SKM-1 (cell line): Measurements from ENCODE around the gene RAP1GDS1.
"Not testable (repeated sequence)": the region's sequence is repeated elsewhere in the genome, so short reads cannot be mapped to it uniquely, and the experiment has no call there.

Source experiments
- DNase-seq: peaks from one replicate; lab custom pipeline; 2025; ENCODE audit not compliant: unreplicated experiment; lab: John Stamatoyannopoulos, UW

The RAP1GDS1 gene

DNA sequence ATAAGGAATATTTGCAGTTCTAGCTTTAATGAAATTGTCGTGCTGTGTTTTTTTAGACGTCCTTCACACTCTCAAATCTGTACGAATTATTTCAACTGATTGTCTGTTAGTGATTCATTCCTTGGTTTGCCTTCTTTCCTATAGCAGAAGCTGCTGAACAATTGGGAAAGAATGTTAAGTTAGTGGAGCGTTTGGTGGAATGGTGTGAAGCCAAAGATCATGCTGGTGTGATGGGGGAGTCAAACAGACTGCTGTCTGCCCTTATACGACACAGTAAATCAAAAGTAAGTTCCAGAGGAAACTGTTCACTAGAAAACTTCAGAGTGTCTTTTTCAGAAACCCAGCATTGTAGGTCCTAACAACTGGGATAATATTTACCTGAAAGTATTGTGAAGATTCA, 159.9 kb downstream of the RAP1GDS1 start:
- DNase-seq, result no peak

DNA sequence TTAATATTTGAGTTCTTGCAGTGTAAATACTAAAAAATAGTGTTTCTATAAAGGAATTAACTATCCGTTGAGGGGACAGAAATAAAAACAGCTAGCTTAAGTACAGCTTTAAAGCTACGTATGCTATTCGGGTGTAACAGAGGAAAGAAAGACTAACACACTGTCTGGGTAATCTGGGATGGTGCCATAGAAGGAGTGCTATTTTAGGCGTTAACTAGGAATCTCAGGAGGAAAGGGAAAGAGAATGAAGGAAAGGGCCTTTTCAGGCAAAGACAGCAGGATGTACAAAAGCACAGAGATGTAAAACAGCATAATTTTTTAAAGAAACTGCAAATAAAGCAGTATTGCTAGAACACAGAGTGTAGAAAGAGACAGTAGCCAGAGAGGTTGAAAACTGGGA, 161.8 kb downstream of the RAP1GDS1 start:
- DNase-seq, result no peak

DNA sequence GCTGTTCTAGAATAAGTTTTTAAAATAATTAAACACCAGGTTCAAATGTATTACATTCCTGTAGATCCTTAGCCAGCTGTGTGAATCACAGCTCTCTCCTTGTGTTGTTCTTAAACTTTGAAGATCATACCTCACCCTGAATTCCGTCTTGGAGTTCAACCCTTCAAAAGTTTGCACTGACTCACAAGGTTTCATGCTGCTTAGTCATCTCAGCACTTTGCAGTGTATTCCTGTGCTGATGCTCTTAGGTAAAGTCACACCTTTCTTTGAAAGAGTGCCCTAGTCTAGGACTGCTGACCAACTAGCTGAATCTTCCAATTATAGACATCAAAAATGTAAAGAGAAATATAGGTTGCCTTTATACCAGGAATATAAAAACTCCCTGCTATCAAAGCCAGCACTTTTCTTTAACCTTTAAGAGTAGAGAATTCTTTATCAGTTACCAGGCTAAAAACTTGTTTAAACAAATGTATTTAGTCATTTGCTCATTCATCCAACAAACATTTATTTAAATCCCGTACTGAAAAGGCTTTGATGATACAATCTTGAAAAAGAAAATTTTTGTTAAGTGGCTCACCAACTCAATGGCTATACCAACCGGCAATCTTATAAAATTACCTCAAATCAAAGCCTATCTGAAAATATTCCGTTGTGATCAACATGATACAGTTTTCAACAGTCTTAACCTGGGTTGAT, 169.7 kb downstream of the RAP1GDS1 start:
- no peak for DNase-seq

DNA sequence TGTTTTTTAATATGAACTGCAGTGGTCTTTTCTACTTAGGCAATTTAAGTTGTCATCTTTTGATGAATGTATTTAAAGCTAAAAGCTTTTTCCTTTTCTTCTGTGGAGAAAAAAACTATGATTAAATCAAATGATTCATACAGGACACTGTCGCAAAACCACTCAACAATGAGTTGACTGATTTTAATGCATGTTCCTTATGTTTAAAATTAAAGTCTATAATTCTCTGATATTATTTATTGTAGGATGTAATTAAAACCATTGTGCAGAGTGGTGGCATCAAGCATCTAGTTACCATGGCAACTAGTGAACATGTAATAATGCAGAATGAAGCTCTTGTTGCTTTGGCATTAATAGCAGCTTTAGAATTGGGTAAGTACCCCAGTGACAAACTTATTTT, 172.5 kb downstream of the RAP1GDS1 start:
- DNase-seq, result no peak

DNA sequence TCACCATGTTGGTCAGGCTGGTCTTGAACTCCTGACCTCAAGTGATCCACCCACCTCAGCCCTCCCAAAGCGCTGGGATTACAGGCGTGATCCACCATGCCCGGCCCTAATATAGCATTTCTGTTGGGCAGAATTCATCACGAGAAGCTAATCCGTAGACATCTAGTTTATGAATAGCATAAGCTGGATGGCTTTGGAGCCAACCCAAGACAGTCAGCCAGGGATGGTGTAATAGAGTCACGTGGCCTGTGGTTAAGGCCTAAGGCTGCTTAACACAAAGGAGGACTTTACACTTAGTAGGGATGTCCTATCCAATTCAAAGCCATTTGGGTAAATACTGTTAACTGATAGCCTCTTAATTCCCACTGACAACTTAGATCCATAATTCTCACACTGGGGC, 173.6 kb downstream of the RAP1GDS1 start:
- DNase-seq, result no peak

DNA sequence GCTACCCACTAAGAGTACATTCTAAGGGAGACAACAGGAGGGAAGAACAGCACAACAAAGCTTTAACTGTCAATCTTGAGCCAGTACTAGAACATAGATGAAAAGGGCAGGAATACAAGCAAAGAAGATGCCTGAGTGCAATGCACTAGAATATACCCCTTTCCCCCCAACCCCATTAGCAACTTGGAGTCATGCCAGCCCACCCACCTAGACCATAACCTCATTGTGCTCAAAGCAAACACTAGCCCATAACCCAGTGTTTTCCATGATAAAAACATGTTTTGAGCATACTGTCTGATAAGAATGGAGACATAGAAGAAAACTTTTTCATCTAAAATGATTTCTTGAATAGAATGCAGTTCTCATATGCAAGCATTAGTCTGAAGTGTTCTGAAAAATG, 183.2 kb downstream of the RAP1GDS1 start:
- no peak for DNase-seq

DNA sequence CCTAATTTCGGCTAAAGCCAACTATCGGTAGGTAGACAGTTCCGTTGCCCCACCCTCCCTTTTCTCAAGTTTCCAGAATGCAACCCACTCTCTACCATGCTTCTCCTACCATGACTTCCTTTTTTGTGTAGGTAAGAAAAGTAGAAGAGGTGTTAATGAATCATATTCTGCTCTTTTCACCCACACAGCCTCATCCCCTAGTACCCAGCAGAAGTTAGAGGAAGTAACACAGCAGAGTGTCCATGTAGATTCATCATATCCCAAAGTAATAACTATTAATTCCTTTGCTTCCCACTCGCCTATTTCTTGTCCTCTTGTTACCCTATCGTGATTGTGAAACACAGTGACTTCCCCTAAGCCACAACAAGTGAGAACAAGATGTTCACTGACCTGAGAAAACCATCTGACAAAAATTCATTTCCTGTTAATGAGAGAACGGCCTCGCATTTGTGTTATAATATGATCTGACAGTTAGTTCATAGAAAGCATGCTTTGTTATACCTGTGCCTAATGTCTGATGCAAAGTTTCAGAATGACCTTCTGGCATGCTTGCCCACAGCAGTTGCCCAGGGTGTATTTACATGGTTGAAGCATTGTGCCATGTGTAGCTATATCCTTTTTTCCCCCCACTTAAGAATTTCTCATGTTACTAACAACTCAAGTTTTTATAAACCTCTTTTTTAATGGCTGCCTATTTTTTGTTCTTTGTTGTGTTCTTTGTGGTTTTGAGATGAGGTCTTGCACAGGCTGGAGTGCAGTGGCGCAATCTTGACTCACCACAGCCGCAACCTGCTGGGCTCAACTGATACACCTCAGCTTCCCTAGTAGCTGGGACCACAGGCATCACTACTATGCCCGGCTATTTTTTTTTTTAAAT, 185.6 kb downstream of the RAP1GDS1 start:
- peak; percentile 88 for DNase-seq

DNA sequence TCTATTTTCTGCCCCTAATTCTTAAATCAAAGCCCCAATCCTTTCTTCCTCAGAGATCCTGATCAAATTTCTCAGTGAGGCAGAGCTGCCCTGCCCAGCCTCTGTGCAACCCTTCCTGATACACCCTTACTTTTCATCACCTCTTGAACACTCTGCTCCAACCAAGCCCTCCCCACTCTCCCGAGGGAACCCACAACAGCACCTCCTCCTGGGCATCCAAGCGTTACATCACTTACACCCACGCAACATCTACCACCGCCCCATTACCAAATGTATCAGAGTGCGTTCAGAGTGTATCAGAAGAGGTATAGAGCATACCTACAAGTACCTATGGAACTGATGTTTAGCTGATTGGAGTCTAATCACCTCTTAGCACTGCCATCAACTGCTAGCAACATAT, 186.5 kb downstream of the RAP1GDS1 start:
- peak; percentile 18 for DNase-seq

DNA sequence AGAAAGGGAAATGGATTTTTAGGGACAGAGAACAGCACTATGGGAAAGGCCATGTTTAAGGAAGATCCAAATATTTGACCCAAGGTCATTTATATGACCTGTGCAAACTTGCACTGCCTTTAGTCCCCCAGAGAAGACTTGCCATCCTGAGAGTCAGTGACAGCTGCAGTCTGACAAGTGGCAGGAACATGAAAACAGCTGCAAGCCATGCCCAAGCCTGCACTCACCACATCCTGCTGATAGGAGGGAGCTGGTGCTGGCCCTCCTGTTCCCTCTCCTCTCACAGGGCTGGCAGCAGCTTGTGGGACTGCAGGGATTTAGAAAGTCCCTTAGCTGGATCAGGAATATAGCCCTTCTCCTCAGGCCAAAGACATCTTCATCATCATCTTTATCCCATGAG, 187.7 kb downstream of the RAP1GDS1 start:
- no peak for DNase-seq

DNA sequence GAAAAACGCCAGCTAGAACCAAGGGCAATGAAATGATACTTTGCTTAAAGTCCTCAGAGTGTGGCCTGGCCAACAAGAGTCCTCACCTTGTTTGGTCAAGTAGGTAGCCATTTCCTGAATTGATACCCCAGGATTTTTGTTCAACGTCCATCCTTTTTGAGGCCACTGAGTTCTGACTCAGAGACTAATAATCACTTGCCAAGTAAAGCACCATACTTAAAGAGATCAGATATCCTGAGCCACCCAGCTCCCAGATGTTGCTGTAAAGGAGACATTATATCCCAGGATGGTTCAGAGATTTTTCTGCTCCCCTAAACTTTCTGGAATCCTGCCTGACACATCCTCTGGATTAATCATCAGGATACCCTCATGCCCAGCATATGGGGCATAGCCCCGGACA, 190.9 kb downstream of the RAP1GDS1 start:
- DNase-seq, result no peak

DNA sequence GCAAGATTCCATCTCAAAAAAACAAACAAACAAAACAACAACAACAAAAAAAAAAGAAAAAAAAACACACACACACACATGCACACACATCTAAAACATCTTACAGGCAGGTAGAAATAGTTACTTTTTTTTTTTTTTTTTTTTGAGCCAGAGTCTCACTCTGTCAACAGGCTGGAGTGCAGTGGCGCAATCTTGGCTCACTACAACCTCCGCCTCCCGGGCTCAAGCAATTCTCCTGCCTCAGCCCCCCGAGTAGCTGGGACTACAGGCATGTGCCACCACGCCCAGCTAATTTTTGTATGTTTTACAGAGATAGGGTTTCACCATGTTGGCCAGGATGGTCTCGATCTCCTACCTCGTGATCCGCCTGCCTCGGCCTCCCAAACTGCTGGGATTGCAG, 196.2 kb downstream of the RAP1GDS1 start:
- DNase-seq, result not testable (repeated sequence)

DNA sequence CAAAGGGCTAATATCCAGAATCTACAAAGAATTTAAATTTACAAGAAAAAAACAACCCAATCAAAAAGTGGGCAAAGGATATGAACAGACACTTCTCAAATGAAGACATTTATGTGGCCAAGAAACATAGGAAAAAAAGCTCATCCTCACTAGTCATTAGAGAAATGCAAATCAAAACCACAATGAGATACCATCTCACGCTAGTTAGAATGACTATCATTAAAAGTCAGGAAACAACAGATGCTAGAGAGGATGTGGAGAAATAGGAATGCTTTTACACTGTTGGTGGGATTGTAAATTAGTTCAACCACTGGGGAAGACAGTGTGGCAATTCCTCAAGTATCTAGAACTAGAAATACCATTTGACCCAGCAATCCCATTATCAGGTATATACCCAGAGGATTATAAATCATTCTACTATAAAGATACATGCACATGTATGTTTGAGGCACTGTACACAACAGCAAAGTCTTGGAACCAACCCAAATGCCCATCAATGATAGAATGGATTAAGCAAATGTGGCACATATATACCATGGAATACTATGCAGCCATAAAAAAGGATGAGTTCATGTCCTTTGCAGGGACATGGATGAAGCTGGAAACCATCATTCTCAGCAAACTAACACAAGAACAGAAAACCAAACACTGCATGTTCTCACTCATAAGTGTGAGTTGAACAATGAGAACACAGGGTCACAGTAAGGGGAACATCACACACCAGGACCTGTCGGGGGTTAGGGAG, 200.1 kb downstream of the RAP1GDS1 start:
- not testable (repeated sequence) for DNase-seq

DNA sequence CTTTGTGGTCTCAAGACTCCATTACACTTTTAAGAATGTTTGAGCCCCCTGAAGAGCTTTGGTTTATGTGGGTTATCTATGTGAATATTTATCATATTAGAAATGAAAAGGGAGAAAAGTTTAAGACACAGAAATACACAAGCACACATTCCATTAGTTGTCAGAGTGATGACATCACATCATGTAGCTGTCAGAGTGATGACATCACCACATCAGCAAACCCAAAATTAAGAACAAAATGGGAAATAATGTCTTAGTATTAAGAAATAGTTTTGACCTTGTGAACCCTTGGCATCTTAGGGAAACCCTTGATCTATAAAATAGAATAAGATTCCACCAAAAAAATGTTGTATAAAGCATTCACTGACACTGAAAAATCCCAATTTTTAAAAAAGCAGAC, 201.3 kb downstream of the RAP1GDS1 start:
- DNase-seq, result no peak

DNA sequence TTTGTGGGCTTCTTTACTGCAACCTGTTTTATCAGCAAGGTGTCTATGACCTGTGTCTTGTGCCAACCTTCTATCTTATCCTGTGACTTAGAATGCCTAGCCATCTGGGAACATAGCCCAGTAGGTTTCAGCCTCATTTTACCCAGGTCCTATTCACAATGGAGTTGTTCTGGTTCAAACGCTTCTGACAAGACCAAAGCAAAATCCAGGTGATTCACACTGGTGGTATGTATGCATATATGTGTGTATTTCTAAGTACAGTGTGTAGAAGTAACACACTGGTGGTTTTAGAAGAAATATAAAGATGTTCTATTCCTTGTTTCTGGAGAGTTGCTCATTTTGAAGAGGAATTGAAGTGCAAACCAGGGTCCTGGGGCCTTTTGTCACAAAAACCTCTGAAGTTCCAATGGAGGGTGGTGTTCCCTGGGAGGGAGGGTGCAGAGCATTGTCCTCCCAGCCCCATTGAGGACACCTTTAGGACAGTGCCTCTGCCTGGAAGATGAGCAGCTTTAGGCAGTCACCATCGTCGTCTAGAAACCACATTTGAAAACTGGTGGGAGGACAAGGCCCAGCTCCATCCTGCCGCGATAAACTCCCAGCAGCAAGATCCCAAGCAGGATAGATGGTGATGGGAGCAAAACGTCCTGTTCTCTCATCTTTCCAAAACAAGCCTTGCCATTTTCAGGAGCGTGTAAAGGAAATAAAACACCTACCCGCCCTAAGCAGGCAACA, 205.8 kb downstream of the RAP1GDS1 start:
- DNase-seq, result no peak

DNA sequence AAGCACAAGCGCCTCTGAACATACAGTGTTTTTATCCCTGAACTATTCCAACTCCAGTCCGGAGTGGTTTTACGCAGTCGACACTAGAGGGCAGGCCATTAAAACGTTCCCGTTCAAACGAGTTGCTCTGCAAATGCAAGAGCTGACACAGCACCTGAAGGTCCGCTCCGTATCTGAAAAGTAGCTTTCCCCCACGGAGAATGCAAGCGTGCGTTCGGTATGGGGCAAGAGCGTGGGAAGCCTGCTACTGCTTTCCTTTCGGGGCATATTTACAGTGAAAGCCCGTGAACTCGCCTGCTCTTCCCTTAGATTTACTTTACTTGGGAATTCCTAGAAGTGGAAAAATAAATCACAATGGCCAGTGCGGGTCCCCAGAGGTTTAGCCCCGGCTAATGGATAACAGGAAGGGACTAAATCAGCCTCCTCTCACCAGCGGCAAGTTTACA, 206.5 kb downstream of the RAP1GDS1 start:
- DNase-seq, result peak; percentile 63

DNA sequence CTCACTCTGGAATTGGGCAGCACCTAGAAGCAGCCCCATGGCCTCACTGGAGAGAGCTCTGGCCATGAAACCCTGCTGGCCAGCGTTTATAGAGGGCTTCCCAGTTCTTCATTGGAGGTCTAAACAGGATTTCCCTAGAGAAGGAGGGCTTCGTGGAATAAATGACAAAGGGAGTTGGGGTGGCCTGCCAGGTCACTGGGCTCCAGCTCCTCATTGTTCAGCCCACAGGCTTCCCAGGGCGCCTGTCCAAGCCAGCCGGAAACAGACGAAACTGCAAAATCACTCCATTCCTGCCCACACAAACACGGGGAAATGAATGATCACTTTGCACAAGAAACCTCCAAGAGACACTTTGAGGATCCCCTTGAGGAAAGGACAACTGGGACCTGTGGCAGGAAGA, 207.5 kb downstream of the RAP1GDS1 start:
- DNase-seq, result no peak

DNA sequence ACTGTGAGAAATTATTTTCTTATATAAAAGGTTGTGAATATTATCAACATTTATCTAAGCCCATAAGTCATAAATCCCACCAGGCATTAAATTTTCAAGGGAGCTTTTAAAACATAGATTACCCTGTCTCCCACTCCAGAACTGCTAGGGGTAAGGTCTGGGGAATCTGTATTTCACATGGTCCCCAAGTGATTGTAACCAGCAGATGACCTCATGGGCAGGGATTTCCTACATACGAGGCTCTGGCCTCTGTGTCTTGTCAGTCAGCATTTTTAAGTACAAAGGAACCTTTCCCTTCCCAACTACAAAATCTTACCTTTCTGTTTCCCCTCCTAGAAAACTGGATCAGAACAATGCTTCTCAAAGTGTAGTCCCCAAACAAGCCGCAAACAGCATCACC, 208.6 kb downstream of the RAP1GDS1 start:
- no peak for DNase-seq

DNA sequence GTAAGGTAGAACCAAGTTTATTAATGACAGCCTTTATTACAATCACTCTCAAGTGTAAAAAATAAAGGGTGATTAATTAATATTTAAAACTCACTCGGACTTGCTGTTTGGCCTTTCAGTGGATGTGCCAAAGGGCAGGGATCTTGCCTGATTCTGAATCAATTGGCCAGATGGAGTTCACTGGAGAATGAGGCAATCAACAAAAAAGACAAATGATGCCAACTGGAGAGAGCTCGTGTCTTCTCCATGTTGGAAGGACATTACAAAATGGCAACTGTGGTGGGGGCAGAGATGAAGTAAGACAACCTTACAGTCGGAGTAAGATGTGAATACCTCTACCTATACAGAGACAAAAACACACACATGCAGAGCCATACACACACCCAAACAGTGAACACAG, 209.2 kb downstream of the RAP1GDS1 start:
- no peak for DNase-seq

DNA sequence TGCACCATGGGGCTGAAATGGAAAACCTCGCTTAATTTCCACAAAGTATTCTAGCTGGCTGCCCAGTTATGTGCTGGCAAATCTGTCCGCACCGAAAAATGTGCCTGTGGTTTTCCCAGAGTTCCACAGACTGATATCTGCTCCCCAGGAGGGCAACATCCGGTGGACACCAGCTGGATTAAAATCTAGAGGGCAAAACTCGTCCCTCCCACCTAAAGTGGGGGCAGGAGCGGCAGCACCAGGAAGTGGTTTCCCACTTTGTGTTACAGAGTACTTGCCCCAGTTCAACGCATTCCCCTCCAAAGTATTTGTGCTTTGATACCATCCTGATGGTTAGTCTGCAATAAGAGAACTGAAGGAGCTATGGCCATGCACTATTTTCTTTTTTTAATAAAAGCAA, 209.6 kb downstream of the RAP1GDS1 start:
- no peak for DNase-seq

DNA sequence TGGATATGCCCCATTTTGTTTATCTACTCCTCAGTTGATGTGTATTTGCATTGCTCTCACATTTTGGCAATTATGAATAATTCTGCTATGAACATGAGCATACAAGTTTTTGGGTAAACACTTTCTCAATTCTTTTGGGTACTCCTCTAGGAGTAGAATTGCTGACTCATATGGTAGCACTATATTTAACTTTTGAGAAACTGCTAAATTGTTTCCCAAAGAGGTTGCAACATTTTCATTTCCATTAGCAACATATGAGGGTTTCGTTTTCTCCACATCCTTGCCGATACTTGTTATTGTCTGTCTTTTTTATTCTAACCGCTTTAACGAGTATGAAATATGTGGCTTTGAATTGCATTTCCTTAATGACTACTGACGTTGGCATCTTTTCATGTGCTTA, 211.9 kb downstream of the RAP1GDS1 start:
- no peak for DNase-seq

DNA sequence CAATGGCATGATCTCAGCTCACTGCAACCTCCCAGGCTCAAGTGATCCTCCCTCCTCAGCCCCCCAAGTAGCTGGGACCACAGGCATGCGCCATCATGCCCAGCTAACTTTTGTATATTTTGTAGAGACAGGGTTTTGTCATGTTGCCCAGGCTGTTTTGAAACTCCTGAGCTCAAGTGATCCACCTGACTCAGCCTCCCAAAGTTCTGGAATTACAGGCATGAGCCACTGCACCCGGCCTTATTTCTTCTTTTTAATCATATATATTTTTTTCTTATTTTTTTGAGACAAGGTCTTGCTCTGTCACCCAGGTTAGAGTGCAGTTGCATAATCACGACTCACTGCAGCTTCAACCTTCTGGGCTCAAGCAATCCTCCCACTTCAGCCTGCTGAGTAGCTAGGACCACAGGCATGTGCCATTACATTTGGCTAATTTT, 213.2 kb downstream of the RAP1GDS1 start:
- DNase-seq, result no peak
